Loucy (cell line): ENCODE data around the gene NDUFB5.
"Not testable (repeated sequence)": the region's sequence is repeated elsewhere in the genome, so short reads cannot be mapped to it uniquely, and the experiment has no call there.

Experiments used
- H2AFZ ChIP-seq: fragments of 200-600 bp; sonication (generic); 2 replicates; pipeline ENCODE4 v1.6.0; 2016; ENCODE audit warnings: antibody characterized with exemption, mild to moderate bottlenecking, low read length, moderate library complexity
- H3F3A ChIP-seq: fragments of 200-600 bp; 2 replicates; pipeline ENCODE4 v1.6.0; 2016; ENCODE audit warnings: antibody characterized with exemption, low read depth, mild to moderate bottlenecking
- H3K27me3 ChIP-seq: fragments of 200-600 bp; sonication (generic); 2 replicates; pipeline ENCODE4 v1.6.1; 2014; ENCODE audit warnings: low read length, mild to moderate bottlenecking; ENCODE audit not compliant: insufficient read depth, poor library complexity, severe bottlenecking
- H3K36me3 ChIP-seq: fragments of 200-600 bp; sonication (generic); 2 replicates; pipeline ENCODE4 v1.6.1; 2016; ENCODE audit warnings: low read length; ENCODE audit not compliant: insufficient read depth
- H3K4me1 ChIP-seq: fragments of 200-600 bp; sonication (generic); 2 replicates; pipeline ENCODE4 v1.5.1; 2014; ENCODE audit warnings: low read length, mild to moderate bottlenecking; ENCODE audit not compliant: insufficient read depth, poor library complexity, severe bottlenecking
- H3K4me2 ChIP-seq: fragments of 200-600 bp; sonication (generic); 2 replicates; pipeline ENCODE4 v1.6.0; 2014; ENCODE audit warnings: antibody characterized with exemption, low read length, low read depth, mild to moderate bottlenecking; ENCODE audit not compliant: poor library complexity, severe bottlenecking
- H3K4me3 ChIP-seq: fragments of 200-600 bp; sonication (generic); 2 replicates; pipeline ENCODE4 v1.5.1; 2014; ENCODE audit warnings: low read length, mild to moderate bottlenecking, mixed read lengths; ENCODE audit not compliant: poor library complexity, severe bottlenecking
- H3K79me2 ChIP-seq: fragments of 200-600 bp; sonication (generic); 2 replicates; pipeline ENCODE4 v1.6.1; 2014; ENCODE audit warnings: low read length; ENCODE audit not compliant: insufficient read depth
- H3K9ac ChIP-seq: fragments of 200-600 bp; sonication (generic); 2 replicates; pipeline ENCODE4 v1.6.0; 2014; ENCODE audit warnings: mild to moderate bottlenecking, low read depth, low read length, moderate library complexity; ENCODE audit not compliant: poor library complexity, severe bottlenecking
- H3K9me2 ChIP-seq: fragments of 200-600 bp; sonication (generic); replicated peaks from 2 replicates; pipeline ENCODE4 v1.6.1; 2016; ENCODE audit warnings: low read depth, low read length, mixed read lengths
- H3K9me3 ChIP-seq: fragments of 200-600 bp; sonication (generic); 2 replicates; pipeline ENCODE4 v1.6.1; 2014; ENCODE audit warnings: mild to moderate bottlenecking, antibody characterized with exemption, low read length, low read depth; ENCODE audit not compliant: insufficient read depth
- H4K20me1 ChIP-seq: fragments of 200-600 bp; sonication (generic); 2 replicates; pipeline ENCODE4 v1.6.0; 2014; ENCODE audit warnings: antibody characterized with exemption, low read length, mild to moderate bottlenecking; ENCODE audit not compliant: insufficient read depth, poor library complexity, severe bottlenecking
- CTCF ChIP-seq: fragments of 200-600 bp; sonication (generic); conservative IDR thresholded peaks from 2 replicates; pipeline ENCODE4 v1.5.1; 2014; ENCODE audit warnings: mild to moderate bottlenecking, antibody characterized with exemption, low read length
- EZH2phosphoT487 ChIP-seq: fragments of 200-600 bp; IDR thresholded peaks from 2 replicates; pipeline ENCODE4 v1.6.1; 2018; ENCODE audit warnings: antibody characterized with exemption, mild to moderate bottlenecking, moderate library complexity, borderline replicate concordance

NDUFB5 gene

GRCh38 chr3:179640469-179640868 lies 35.9 kb downstream of the NDUFB5 start:
- no peaks in the 10 kb centered on the region for H4K20me1 ChIP-seq
- no peak overlapping the region for H2AFZ ChIP-seq
- H3K9me2 ChIP-seq = no peaks in the 10 kb centered on the region
- no peaks in the 10 kb centered on the region for H3K4me1 ChIP-seq
- H3K36me3 ChIP-seq = no peaks in the 10 kb centered on the region
- H3K4me2 ChIP-seq = no peak overlapping the region
- H3F3A ChIP-seq = no peaks in the 10 kb centered on the region
- no peaks in the 10 kb centered on the region for H3K9me3 ChIP-seq
- no peak for TF ChIP-seq EZH2phosphoT487
- no peak for TF ChIP-seq CTCF
- no peaks in the 10 kb centered on the region for H3K27me3 ChIP-seq
- no peak overlapping the region for H3K9ac ChIP-seq
- no peak overlapping the region for H3K4me3 ChIP-seq
- H3K79me2 ChIP-seq = no peaks in the 10 kb centered on the region

- no peak overlapping the region for H2AFZ ChIP-seq
- no peak overlapping the region for H3K9ac ChIP-seq
- H4K20me1 ChIP-seq = no peaks in the 10 kb centered on the region
- no peaks in the 10 kb centered on the region for H3K36me3 ChIP-seq
- no peaks in the 10 kb centered on the region for H3K79me2 ChIP-seq
- no peak overlapping the region for H3K4me3 ChIP-seq
- TF ChIP-seq EZH2phosphoT487 = no peak
- no peak for TF ChIP-seq CTCF
- no peaks in the 10 kb centered on the region for H3K9me2 ChIP-seq
- no peaks in the 10 kb centered on the region for H3K27me3 ChIP-seq
- H3K4me1 ChIP-seq = no peaks in the 10 kb centered on the region
- no peaks in the 10 kb centered on the region for H3K9me3 ChIP-seq
- H3F3A ChIP-seq = no peaks in the 10 kb centered on the region
- H3K4me2 ChIP-seq = no peak overlapping the region
Observed at GRCh38 chr3:179642871-179643270, 38.3 kb downstream of the NDUFB5 start.

- H3K9me3 ChIP-seq, H3K27me3 ChIP-seq, H3K4me2 ChIP-seq, H4K20me1 ChIP-seq, H3K4me1 ChIP-seq, H3K79me2 ChIP-seq, H3K4me3 ChIP-seq, H3F3A ChIP-seq, H3K36me3 ChIP-seq, H3K9ac ChIP-seq, H2AFZ ChIP-seq, H3K9me2 ChIP-seq: not testable (repeated sequence)
Observed at GRCh38 chr3:179643837-179644236, 39.2 kb downstream of the NDUFB5 start.

GRCh38 chr3:179646177-179646576 lies 41.6 kb downstream of the NDUFB5 start:
- Histone ChIP-seq H3K36me3 (no peaks in the 10 kb centered on the region), H3K9ac (no peak overlapping the region), H3K79me2 (no peaks in the 10 kb centered on the region), H3K4me2 (no peak overlapping the region), H3K4me1 (no peaks in the 10 kb centered on the region), H4K20me1 (no peaks in the 10 kb centered on the region), H2AFZ (no peak overlapping the region), H3F3A (peaks cover 2% of the 10 kb centered on the region; the same call in 1 of the 2 replicates), H3K4me3 (no peak overlapping the region), H3K27me3 (no peaks in the 10 kb centered on the region), H3K9me2 (no peaks in the 10 kb centered on the region), H3K9me3 (no peaks in the 10 kb centered on the region)
- TF ChIP-seq EZH2phosphoT487 = no peak
- TF ChIP-seq CTCF = no peak
